Fibroblast of mammary gland (primary cell): ENCODE results near the gene PRKCQ.

Experiments used
- DNase-seq: peaks from one replicate; pipeline ENCODE4 v3.0.0-alpha.2; 2010; ENCODE audit warnings: low read depth
- H3K4me3 ChIP-seq: 2 replicates; pipeline ENCODE4 v1.5.1; 2011; ENCODE audit warnings: low read depth, mild to moderate bottlenecking, low read length, moderate library complexity; ENCODE audit not compliant: control insufficient read depth
- CTCF ChIP-seq: conservative IDR thresholded peaks from 2 replicates; pipeline ENCODE4 v1.5.1; 2011; ENCODE audit warnings: low read depth, low read length, inconsistent platforms; ENCODE audit not compliant: control insufficient read depth, insufficient read depth

The PRKCQ gene

GRCh38 chr10:6461961-6462360 lies 118.1 kb downstream of the PRKCQ start:
- no peak for TF ChIP-seq CTCF

GRCh38 chr10:6460861-6461409 lies 119.1 kb downstream of the PRKCQ start:
- DNase-seq: no peak
- H3K4me3 ChIP-seq: no peak overlapping the region
- TF ChIP-seq CTCF: no peak

More at GRCh38 chr10:6461961-6462360, 118.1 kb downstream of the PRKCQ start:
- no peak for DNase-seq
- H3K4me3 ChIP-seq: no peak overlapping the region

- no peak for DNase-seq
- H3K4me3 ChIP-seq: no peak overlapping the region
- no peak for TF ChIP-seq CTCF
These were observed 121.3 kb downstream of the PRKCQ start for GRCh38 chr10:6458814-6459213.

- no peak for TF ChIP-seq CTCF
- DNase-seq: no peak
- no peak overlapping the region for H3K4me3 ChIP-seq
These were observed 122.7 kb downstream of the PRKCQ start for GRCh38 chr10:6457376-6457775.

- no peak for DNase-seq
- no peak for TF ChIP-seq CTCF
- no peak overlapping the region for H3K4me3 ChIP-seq
These were observed 124.0 kb downstream of the PRKCQ start for GRCh38 chr10:6456067-6456466.

- TF ChIP-seq CTCF: no peak
- no peak for DNase-seq
- H3K4me3 ChIP-seq: no peak overlapping the region
These were observed 124.5 kb downstream of the PRKCQ start for GRCh38 chr10:6455592-6455991.

GRCh38 chr10:6446711-6447110 lies 133.4 kb downstream of the PRKCQ start:
- TF ChIP-seq CTCF: no peak
- no peak for DNase-seq

More at GRCh38 chr10:6446711-6447110, 133.4 kb downstream of the PRKCQ start:
- H3K4me3 ChIP-seq: no peak overlapping the region
